Measurements from ENCODE around the gene HNRNPR.

GRCh38 chr1:23283667-23284602 is 60.1 kb downstream of the HNRNPR start:
- TF ChIP-seq FOXA1 (IDR thresholded peaks at IDR 0.05) (no peak), ELF4 (IDR thresholded peaks at IDR 0.05) (no peak), SUZ12 (IDR thresholded peaks at IDR 0.05) (no peak), TARDBP (IDR thresholded peaks at IDR 0.05) (no peak), BHLHE40 (IDR thresholded peaks at IDR 0.05; ENCODE audit: borderline replicate concordance) (no peak), L3MBTL2 (conservative IDR thresholded peaks at IDR 0.05) (no peak), CTBP1 (IDR thresholded peaks at IDR 0.05; ENCODE audit: borderline replicate concordance) (no peak), FOXM1 (IDR thresholded peaks at IDR 0.05; ENCODE audit: borderline replicate concordance) (no peak), NFRKB (IDR thresholded peaks at IDR 0.05) (no peak), SP1 (IDR thresholded peaks at IDR 0.05) (no peak), LEF1 (IDR thresholded peaks at IDR 0.05; ENCODE audit: borderline replicate concordance) (no peak), ARNT (IDR thresholded peaks at IDR 0.05) (no peak)
- TF ChIP-seq, protein P1, sequence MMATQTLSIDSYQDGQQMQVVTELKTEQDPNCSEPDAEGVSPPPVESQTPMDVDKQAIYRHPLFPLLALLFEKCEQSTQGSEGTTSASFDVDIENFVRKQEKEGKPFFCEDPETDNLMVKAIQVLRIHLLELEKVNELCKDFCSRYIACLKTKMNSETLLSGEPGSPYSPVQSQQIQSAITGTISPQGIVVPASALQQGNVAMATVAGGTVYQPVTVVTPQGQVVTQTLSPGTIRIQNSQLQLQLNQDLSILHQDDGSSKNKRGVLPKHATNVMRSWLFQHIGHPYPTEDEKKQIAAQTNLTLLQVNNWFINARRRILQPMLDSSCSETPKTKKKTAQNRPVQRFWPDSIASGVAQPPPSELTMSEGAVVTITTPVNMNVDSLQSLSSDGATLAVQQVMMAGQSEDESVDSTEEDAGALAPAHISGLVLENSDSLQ (IDR thresholded peaks at IDR 0.05), result no peak

All from HEK293T (cell line).